GM21619 (cell line): Measurements from ENCODE around the gene MEAK7.

Experiments
- ATAC-seq: cut with Tn5 transposase; IDR thresholded peaks from one replicate; pipeline ENCODE4 v1.9.1; 2021; ENCODE audit not compliant: unreplicated experiment

The MEAK7 gene, protein sequence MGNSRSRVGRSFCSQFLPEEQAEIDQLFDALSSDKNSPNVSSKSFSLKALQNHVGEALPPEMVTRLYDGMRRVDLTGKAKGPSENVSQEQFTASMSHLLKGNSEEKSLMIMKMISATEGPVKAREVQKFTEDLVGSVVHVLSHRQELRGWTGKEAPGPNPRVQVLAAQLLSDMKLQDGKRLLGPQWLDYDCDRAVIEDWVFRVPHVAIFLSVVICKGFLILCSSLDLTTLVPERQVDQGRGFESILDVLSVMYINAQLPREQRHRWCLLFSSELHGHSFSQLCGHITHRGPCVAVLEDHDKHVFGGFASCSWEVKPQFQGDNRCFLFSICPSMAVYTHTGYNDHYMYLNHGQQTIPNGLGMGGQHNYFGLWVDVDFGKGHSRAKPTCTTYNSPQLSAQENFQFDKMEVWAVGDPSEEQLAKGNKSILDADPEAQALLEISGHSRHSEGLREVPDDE

DNA sequence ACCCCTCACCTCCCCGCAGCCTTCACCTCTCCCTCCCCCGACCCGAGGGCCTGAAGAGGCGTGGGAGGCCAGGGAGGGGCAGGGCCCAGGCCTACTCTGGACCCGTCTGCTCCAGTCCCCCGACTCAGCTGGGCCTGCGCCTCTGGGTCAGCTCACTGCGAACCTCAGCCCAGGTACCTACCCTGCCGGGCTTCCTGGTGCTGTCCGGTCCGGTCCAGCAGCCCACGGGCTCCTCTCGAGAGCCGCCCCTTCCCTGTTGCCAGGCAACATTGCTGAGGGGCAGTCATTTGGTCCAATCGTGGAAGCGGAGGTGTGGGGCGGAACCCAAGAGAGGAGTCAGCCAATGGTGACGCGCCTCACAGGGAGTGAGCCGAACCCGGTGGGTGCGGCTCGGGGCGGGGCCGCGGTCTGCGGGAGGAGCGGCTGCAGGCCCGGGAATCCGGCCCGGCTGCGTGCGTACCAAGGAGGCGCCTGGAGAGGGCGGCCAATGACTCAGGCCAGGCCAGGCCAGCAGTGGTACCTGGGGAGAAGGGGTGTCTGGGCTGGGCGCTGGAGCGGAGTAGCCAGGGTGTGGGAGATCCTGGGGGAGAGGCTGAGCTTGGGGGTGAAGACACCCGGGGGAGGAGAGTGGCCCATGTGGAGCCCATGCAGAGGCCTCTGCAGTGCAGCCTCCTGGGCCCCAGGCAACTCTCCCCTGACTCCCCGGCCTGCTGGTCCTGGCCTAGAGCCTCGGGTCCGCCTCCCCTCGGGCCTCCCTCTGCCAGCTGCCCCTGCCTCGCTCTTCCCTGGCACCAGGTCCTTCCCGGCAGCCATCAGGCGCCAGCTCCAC is at the start of gene MEAK7:
TSS of gene MEAK7 (minus strand) at position 240 of the 829 bp plus-strand sequence. CDS start 6,573 bp downstream, outside the sequence.
- peak; percentile 96 for ATAC-seq

DNA sequence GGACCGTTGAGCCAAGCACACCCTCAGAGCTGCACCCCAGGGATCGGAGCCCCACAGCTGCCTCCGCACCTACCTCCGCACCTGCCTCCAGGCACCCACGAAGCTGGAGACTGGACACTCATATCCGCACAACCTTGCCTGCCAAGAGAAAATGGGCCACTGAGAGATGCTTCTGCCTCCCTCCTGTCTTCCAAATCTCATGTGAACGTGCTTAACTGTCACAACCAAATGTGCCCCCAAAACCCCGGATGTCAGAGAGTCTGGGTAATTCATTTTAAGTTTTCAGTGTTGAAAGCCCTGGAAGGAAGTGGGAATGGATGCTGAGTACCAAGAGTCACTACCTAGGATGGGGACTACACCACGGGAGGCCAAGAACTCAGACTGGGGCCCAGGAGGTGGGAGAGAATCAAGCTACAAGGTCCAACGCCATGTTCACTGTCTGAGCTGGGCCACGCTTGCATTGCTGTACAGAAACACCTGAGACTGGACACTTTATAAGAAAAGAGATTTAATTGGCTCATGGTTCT is 49.5 kb upstream of the MEAK7 start:
- no peak for ATAC-seq

DNA sequence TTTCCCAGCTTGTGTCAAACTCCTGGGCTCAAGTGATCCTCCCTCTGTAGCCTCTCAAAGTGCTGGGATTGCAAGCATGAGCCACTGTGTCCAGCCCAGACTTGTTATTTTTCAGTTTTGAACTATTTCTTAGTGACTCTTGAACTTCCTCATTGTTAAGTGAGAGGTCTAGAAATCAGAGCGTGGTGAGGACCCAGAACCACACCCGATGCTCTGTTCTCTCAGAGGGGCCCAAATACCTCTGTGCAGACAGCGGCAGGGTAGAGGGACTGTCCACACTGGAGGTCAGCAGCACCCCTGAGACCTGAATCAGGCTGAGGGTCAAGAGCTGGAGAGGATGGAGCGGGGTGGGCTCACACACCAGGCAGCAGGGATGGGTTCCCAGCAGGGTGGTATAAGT is 47.7 kb upstream of the MEAK7 start:
- ATAC-seq = no peak

DNA sequence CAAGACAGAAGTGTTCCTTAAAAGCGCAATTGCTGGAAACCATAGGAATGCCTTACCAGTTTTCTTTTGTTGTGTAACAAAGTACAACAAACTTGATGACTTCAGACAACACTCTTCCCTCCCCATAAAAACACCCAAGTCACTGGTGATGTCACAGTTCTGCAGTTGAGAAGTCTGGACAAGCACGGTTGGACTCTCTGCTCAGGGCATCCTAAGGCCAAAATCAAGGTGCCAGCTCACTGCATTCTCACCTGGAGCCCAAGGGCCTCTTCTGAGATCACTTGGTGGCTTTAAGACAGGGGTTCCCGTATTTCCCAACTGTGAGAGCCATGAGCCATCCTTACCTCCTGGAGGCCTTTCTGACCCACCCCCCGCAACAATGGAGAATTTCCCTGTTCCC is 45.6 kb upstream of the MEAK7 start:
- no peak for ATAC-seq

DNA sequence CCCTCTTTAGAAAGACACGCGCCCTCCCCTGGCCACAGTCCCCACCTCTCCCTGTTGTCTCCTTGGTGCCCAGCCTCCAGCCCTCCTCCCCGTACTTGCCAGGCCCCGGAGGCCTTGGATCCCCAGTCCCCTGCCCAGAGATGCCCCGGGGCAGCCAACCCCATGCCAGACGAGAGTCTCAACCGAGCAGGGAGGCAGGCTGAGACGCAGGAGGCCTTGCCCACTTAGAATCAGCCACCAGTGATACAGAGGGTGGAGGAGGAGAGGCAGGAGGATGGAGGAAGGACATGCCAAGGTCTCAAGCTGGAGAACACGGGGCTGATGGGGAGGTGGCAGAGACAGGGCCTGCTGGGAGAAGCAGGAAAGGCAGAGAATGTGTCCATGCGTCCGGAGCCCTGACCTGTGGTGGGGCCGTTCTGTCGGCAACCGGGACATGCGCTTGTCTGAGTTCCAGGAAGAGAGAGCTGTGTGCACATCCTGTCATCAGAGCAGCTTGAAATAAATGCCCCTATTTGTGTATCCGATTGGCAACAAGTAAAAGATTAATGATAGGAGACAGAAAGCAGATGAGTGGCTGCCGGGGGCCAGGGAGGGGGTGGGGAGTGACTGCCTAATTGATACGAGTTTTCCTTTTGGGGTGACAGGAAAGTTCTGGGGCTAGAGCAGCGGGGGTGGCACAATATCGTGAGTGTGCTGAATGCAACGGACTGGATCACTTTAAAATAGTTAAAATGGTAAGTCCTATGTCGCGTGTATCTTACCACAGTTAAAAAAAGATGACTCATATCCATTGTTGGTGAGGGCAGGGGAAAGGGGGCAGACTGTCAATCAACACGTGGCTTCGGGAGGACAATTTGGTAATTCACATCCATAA is 44.7 kb upstream of the MEAK7 start:
- no peak for ATAC-seq

DNA sequence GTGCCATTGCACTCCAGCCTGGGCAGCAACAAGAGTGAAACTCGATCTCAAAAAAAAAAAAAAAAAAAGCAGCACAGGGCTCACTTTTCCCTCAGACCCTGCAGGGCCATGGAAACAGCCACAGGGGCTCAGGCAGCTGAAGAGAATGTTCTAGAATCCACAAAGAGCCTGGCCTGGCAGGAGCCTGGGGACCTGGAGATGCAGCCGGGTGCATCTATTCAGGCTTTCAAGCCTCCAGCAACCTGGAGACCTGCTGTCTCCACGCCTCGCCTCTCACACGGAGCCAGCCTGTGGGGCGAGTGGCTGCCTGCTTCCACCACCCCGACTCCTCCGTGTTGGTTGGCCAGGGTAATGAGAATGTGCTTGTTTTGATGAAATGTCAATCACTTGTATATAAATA is 44.0 kb upstream of the MEAK7 start:
- no peak for ATAC-seq

DNA sequence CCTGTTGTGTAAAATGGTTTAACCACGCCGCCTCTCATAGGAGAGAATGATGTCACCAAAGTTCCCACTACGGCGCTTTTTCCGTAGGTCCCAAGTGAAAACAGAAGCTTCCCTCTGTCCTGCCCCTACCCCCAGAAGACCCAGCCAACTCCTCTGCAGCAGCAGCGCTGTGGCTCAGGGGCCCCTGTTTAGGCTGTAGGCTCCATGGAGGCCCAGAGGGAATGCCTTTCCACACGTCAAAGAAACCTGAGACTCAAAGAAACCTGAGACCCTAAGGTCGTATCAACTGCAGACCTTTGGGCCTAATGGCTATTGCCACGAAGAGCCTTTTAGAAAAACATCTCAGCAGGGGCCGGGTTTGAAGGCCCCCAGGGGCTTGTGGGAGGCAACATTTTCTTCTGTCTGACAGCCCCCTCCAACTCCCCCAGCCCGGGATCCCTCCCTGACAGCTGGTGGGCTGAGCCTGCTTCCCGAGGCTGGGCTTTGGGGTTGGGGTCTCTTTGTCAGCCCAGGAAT is 43.1 kb upstream of the MEAK7 start:
- ATAC-seq = no peak

DNA sequence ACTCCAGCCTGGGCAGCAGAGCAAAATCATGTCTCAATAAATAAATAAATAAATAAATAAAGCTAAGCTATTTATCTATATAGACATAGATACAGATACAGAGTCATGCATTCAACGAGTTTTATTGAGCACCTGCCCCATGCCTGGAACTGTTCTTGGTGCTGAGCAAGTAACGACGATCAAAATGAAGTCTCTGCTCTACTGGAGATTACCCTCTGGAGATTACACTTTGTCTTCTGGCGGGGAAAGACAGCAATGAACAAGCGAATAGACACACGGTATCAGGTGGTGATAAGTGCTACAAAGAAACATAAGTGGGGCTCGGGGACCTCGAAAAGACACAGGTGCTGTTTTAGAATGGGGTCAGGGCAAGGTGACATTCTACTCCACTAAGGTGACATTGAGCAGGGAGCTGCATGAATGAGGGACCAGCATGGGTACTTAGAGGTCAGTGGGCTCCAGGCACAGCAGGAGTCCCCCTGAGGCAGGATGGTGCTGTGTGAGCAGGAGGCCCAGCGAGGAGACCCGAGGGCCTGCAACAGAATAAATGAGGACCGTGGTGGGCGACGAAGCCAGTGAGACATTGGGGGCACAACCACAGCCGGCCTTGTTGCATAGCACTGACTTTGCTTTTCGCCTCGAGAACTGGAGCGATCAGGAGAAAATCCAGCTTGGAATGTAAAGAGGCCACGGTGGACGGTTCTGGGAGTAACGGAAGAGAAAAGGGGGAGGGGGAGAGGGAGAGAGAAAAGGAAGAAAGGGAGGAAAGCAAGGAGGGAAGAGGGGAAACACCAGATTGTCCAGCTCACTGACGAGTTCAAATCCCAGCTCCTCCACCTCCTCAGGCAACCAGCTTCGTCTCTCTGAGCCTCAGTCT is 42.4 kb upstream of the MEAK7 start:
- no peak for ATAC-seq

DNA sequence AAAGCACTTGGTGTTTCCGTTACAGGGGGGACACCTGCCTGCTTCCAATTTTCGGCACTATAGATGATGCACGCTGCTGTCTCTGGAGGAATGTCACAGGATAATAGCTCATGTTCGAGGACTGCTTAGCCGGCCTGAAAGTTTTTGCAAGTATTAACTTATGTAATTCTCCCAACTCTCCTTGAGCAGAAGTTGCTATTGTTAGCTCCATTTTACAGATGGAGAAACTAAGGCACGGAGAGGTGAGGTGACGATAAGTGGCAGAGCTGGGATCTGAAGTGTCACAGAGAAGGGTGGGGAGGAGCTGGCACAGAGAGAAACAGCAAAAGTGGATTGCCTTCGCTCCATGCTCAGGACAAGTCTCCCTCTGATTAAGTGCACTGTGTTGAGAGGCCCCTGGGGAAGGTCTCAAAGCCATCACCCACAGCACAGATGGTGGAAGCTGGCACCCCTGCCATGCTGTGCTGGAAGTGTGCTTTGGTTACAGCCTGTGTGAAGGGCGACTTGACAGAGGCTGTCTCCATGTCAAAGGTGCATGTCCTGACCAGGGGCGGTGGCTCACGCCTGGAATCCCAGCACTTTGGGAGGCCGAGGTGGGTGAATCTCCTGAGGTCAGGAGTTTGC is 40.8 kb upstream of the MEAK7 start:
- ATAC-seq = no peak

DNA sequence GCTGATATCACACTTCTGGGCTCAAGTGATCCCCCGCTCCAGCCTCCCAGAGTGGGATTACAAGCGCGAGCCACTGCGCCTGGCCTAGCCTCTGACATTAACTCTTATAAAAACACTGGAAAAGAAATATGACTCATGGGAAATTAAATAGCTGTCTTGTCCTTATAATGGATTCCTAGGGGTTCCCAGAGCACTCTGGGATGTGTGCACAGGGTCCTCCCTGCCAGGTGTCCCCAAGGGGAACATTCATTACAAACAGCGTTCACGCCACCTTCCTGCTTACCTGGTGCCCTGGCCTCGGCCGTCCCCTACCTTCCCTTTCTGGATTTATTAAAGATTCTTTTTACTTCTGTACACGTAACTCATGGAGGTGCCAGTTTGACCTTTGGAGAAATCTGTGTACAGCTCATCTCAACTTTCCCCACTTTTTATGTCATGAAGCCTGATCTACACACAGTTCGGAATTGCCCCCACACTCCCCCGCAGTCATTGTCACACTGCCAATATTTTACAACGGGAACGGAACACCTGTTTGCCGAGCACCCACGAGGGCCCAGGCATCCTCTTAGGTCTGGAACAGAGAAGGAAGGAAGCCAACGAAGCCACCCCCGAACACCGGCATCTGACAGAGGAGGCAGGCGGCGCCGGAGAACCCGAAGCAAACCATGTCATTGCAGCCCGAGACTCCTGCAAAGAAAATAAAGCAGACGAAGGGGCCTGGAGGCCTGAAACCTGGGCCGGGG is 39.7 kb upstream of the MEAK7 start:
- no peak for ATAC-seq

DNA sequence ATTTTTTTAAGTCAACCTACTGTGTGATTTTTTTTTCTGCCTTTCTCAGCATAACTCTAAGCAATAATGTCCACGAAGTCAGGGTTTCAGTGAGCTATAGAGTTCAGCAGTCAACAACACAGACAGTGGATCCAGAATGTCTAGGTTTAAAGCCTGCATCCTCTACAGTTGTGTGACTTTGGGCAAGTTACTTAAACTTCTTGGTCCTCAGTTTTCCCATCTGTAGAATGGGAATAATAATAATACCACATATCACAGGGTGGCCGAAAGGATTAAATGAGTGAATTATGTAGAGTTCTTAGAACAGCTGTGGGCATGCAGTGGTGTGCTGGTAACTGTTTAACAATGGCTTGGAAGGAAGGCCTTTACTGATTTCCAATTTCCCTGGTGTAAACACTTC is 38.8 kb upstream of the MEAK7 start:
- ATAC-seq = no peak

DNA sequence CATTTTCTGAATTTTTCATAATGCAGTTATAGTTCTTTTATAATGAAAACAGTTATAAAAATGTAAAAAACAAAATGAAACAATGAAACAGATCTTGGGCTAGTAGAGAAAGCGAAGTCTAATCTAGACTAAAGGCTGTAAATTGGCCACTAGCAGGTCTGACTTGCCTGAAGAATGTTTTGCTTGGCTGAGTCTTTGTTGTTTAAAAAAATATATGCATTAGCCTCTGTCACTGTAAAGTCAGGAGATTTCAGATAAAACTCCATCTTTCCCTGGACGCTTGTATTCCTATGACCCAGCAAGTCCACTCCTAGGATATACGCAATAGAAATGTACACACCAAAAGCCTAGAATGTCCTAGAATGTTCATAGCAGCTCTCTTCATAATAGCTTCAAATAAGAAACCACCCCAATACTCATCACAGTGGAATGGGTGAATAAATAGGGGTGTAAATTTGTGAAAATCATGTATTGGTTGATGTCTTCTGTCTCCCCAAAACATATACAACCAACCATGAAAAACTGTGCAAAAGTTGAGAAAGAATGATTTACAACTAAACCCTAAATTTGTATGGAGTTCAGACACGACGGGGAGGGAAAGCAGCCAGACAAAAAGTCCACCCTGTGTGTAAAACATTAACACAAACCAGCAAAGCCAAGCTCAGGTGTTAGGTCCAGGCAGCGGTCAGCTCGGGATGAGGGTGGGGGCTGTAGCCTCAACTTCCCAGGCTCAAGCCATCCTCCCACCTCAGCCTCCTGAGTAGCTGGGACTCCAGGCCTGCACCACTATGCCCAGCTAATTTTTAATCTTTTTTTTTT is 37.7 kb upstream of the MEAK7 start:
- no peak for ATAC-seq

DNA sequence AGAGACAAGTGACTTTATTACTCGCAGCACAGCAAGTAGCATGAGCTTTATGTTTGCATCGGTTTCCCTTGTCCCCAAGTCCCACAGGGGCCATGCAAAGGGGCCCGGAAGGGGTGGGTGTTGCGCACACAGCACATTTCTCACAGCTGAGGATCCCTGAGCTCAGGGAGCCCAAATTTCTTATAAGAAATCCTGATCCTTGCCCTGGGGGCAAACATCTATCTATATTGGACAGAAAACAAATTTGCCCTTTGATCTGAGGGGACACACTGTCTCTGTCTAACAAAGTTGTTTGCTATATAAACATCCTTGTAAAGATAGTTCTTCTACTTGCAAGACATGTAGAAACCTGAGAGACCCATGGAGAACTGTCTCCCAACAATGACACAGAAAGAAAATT is 35.7 kb upstream of the MEAK7 start:
- ATAC-seq = no peak

DNA sequence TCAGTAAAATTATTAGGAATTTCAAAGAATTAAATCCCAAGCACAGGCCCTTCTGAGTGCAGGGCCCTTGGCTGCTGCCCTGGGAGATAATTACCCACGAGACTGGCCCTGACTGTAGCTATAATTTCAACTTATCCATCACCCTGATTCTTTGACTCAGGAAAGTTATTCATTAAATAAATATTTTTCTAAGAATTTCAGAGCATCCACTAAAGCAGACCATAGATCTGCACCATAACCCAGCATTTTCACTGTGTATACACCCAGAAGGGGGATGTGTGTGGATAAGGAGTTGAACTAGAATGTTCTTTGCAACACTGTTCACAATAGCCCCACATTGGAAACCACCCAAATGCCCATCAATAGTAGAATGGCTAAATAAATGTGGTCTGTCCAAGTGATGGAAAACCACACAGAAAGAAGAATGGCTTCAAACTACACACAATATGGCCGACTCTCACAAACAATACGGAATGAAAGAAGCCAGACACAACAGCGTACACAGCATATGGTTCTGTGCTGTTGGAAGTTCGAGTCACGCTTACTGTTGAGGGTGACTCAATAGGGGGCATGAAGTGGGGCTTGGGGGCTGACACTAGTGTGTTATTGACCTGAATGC is 33.9 kb upstream of the MEAK7 start:
- no peak for ATAC-seq

DNA sequence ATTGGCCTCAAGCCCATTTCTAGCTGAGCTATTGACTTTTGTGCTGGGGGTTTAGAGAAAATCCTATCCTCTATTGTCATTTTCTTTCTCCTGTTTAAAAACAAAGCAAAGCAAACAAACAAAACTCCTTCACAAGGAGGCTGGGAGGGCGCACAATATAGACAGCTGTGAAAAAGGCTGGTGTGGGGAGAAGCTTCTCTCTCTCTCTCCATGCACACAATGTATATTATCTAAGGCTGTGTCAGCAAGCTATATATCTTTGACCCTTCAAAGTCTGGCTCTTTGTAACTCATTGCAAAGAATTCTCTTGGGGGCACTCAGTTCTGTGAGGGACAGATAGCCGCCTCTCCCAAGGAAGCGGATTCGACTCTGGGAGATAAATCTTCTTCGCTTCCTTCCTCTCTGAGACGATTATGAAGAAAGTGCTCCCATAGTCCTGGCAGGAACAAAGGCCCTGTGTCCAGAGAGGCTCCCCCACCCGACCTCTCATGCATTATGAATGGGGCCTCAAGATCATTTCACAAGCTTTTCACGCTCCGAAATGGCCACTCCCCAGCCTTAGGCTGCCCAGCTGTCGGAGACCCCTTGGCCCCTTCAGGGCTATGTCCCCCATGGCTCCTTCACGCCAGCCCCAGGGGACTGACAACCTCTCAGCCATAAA is 33.2 kb upstream of the MEAK7 start:
- ATAC-seq = no peak

DNA sequence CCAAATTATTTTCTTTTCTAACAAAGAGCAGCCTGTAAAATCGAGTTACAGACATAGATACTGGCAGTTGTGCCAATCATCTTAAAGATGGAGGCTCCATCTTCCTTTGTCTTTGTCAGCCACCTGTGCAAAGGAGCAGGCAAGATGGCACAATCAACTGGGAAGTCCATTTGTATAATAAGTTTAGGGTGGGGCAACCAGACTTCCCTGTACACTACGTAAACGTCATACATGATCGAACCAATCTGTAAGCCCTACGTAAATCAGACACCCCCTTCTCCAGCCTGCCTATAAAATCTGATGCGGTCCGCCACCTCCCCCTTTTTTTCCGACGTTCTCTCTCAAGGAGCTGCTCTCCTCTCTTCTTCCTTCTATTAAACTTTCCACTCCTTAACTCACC is 31.4 kb upstream of the MEAK7 start:
- ATAC-seq = no peak

DNA sequence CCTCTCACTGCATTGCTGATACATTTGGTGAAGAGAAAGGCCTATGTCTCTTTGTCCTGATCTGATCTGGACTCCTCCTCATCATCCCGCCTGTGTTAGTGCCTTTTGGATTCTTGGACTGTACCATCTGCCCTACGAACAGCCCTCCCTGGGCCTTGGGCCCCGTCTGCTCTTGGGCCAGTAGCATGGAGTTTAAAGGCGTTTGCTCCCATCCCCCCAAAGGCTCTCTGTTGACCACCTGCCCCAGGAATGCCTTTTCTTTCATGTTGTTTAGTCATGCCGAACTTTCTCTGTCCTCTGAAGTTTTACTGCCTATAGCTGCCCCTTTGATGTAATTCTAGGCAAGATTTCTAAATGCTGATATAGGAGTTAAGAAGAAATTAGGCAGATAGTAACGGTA is 30.9 kb upstream of the MEAK7 start:
- no peak for ATAC-seq
